ENCODE data around the gene XIRP1.

Gene XIRP1

GRCh38 chr3:39208463-39209055, 16.2 kb upstream of the XIRP1 start:
- DNase-seq (ENCODE audit: low read depth) = no peak

- DNase-seq (ENCODE audit: low read depth) = no peak
These were observed 15.2 kb upstream of the XIRP1 start for GRCh38 chr3:39207361-39208186.

- no peak for DNase-seq (ENCODE audit: low read depth)
These were observed 13.6 kb upstream of the XIRP1 start for GRCh38 chr3:39205919-39206516.

GRCh38 chr3:39205131-39205530, 12.7 kb upstream of the XIRP1 start:
- DNase-seq (ENCODE audit: low read depth) = no peak

GRCh38 chr3:39203860-39204259, 11.5 kb upstream of the XIRP1 start:
- no peak for DNase-seq (ENCODE audit: low read depth)

GRCh38 chr3:39203402-39203801, 11.0 kb upstream of the XIRP1 start:
- no peak for DNase-seq (ENCODE audit: low read depth)

- DNase-seq (ENCODE audit: low read depth) = no peak
These were observed 9.7 kb upstream of the XIRP1 start for GRCh38 chr3:39202094-39202493.

- DNase-seq (ENCODE audit: low read depth) = no peak
These were observed 4.4 kb upstream of the XIRP1 start for GRCh38 chr3:39196671-39197356.

GRCh38 chr3:39196034-39196433, 3.6 kb upstream of the XIRP1 start:
- no peak for DNase-seq (ENCODE audit: low read depth)

GRCh38 chr3:39193391-39193790, 996 bp upstream of the XIRP1 start:
- no peak for DNase-seq (ENCODE audit: low read depth)

GRCh38 chr3:39191773-39192172, 622 bp downstream of the XIRP1 start:
- DNase-seq (ENCODE audit: low read depth) = no peak

- DNase-seq (ENCODE audit: low read depth) = no peak
These were observed 1.3 kb downstream of the XIRP1 start for GRCh38 chr3:39191111-39191510.

GRCh38 chr3:39190281-39191025, 1.9 kb downstream of the XIRP1 start:
- DNase-seq (ENCODE audit: low read depth) = no peak

- DNase-seq (ENCODE audit: low read depth) = peak; percentile 39
These were observed 2.5 kb downstream of the XIRP1 start for GRCh38 chr3:39189959-39190269.

GRCh38 chr3:39189150-39189958, 3.0 kb downstream of the XIRP1 start:
- DNase-seq (ENCODE audit: low read depth) = no peak

- no peak for DNase-seq (ENCODE audit: low read depth)
These were observed 3.9 kb downstream of the XIRP1 start for GRCh38 chr3:39188271-39189149.

- DNase-seq (ENCODE audit: low read depth) = no peak
These were observed 4.8 kb downstream of the XIRP1 start for GRCh38 chr3:39187372-39188155.

- no peak for DNase-seq (ENCODE audit: low read depth)
These were observed 5.7 kb downstream of the XIRP1 start for GRCh38 chr3:39186692-39187151.

- DNase-seq (ENCODE audit: low read depth) = no peak
These were observed 6.3 kb downstream of the XIRP1 start for GRCh38 chr3:39185959-39186691.

Measured in activated T-cell treated with anti-CD3 and anti-CD28 coated beads for 48 hours (primary cell).